ENCODE results near the gene SMPD1.
"Not testable (repeated sequence)": the region's sequence is repeated elsewhere in the genome, so short reads cannot be mapped to it uniquely, and the experiment has no call there.

The SMPD1 gene

DNA sequence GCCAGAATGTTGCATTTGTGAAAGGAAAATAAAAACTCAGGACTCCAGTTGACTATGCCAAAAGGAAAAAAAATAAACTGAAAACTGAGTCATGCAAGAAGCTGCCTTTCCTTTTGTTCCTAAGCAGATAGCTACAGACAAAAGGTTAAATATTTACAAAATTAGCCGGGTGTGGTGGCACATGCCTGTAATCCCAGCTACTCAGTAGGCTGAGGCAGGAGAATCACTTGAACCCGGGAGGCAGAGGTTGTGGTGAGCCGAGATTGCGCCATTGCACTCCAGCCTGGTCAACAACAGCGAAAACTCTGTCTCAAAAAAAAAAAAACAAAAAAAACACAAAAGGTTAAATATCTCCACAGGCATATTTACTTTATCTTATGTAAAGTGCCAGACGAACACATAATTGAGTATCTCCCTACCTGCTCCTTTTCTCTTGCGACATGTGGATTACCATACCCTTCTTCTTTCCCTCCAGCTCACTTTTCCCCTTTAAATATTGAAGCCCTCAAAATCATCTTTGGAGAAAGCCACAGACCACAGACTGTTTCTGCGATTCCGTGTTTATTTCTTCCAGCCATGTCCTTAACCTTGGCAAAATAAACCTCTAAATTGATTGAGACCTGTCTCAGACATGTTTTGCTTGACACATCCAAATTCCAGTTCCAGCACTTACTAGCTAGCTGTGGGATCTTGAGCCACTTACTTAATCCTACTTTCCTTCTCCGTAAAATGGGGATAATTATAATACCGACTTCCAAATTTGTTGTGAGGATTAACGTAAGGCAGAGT lies 2.3 kb upstream of the SMPD1 start:
- DNase-seq (ENCODE audit: low read depth, low spot score), result no peak
- H3K27ac ChIP-seq, result peak overlapping the region; percentile 4

DNA sequence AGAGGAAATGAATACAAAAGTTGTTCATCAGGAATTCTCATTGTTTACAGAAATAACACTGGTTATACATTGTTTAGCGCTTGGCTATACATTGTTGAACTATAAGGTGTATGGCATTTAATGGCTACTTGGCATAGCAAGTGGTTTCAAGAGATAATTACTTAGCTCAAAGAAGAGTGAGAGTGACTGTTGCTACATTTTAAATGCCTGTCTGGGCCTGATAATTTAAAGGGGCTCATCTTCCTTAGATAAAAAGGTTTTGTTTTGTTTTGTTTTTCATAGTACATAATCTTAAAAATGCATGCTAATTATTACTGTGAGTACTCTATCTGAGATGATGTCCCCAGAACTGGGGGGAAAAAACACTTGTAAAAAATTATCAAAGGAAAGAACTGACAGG lies 1.5 kb upstream of the SMPD1 start:
- no peak for DNase-seq (ENCODE audit: low read depth, low spot score)
- H3K27ac ChIP-seq, result no peak overlapping the region

- no peak for DNase-seq (ENCODE audit: low read depth, low spot score)
- peak overlapping the region; percentile 90 for H3K27ac ChIP-seq
Observed at GRCh38 chr11:6390718-6391469, 620 bp downstream of the SMPD1 start.

- no peak overlapping the region for H3K27ac ChIP-seq
- DNase-seq (ENCODE audit: low read depth, low spot score), result no peak
Observed at GRCh38 chr11:6391537-6392134, 1.4 kb downstream of the SMPD1 start.

- DNase-seq (ENCODE audit: low read depth, low spot score); H3K27ac ChIP-seq: not testable (repeated sequence)
Observed at GRCh38 chr11:6392251-6392650, 2.0 kb downstream of the SMPD1 start.

- DNase-seq (ENCODE audit: low read depth, low spot score), result no peak
- no peak overlapping the region for H3K27ac ChIP-seq
Observed at GRCh38 chr11:6393989-6394670, 3.9 kb downstream of the SMPD1 start.

- no peak for DNase-seq (ENCODE audit: low read depth, low spot score)
- no peak overlapping the region for H3K27ac ChIP-seq
Observed at GRCh38 chr11:6395470-6396060, 5.3 kb downstream of the SMPD1 start.

DNA sequence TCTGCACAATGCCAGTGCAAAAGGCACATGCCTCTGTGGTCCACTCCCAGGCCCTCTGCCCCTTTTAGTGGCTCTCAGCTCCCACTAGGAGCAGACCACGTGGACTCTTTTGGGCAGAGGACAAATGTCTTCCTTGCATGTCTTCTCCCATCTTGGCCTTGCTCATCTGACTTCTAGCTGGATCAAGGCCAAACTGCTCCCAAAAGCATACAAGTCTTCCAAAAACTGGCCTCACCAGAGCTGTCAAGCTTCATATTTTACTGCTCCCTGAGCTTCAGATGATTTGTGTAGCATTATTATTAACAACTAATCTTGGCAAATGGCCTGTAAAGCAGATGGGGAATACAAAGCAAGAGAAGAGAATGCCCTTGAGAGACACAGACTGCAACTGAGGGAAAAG lies 6.9 kb downstream of the SMPD1 start:
- H3K27ac ChIP-seq, result no peak overlapping the region
- no peak for DNase-seq (ENCODE audit: low read depth, low spot score)

DNA sequence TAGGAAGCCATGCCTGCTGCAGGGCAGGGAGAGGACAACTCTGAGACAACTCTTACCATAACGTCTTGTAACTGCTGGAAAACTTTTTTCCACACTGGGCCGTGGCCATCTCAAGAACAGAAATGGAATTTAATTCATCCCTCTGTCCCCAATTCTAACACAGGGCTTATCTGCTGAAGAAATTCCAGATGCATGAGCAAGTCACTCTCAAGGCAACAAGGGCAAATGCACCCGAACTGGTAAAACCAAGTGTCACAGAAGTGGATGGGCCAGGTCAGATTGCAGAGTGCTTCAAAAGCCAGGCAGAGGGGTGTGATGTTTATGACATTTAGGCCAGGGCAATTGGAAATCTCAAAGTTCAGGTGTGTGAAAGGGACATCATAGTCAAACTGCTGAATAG lies 7.4 kb downstream of the SMPD1 start:
- no peak overlapping the region for H3K27ac ChIP-seq
- no peak for DNase-seq (ENCODE audit: low read depth, low spot score)

- DNase-seq (ENCODE audit: low read depth, low spot score), result no peak
- H3K27ac ChIP-seq, result no peak overlapping the region
Observed at GRCh38 chr11:6400431-6401345, 10.4 kb downstream of the SMPD1 start.

DNA sequence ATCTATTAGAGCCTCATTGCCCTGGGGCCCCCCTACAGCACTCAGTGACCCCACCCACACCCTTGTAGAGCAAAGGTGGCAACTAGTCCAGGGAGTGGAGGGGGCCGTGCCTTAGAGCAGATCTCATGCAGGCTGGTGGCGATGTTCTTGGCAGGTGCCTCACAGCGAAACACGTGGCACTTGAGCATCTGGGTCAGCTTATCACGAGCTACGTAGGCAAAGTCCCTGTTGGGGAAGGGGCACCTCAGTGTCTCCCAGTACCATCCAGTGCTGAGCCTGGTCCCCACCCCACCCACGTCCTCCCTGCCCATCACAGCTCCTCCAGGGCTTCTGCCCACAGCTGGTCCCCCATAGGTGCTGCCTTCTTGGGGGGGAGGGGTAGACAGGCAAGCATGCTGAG lies 11.2 kb downstream of the SMPD1 start:
- H3K27ac ChIP-seq, result no peak overlapping the region
- DNase-seq (ENCODE audit: low read depth, low spot score), result no peak

- no peak for DNase-seq (ENCODE audit: low read depth, low spot score)
- no peak overlapping the region for H3K27ac ChIP-seq
Observed at GRCh38 chr11:6402061-6402470, 11.8 kb downstream of the SMPD1 start.

DNA sequence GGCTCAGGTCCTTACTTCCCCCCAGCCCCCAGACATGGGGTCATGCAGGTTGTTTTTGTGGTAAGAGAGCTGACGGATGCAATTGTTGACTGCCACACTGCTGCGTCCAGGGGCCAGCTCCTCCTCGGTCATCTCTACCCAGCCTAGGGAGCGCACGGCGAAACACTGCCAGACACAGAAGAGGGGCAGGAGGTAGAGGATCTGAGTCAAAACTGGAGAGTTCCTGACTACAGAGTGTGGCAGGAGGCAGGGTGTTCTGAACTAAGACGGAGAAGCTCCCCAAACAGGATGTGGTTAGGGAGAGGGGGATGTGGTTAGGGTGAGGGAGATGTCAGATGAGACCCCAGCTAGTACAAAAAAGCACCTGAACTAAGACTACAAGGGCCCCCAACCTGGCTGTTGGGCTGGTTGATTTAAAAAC lies 12.3 kb downstream of the SMPD1 start:
- no peak overlapping the region for H3K27ac ChIP-seq
- DNase-seq (ENCODE audit: low read depth, low spot score), result no peak

- H3K27ac ChIP-seq, result no peak overlapping the region
- DNase-seq (ENCODE audit: low read depth, low spot score), result no peak
Observed at GRCh38 chr11:6403539-6403938, 13.3 kb downstream of the SMPD1 start.

GRCh38 chr11:6404342-6405051 lies 14.2 kb downstream of the SMPD1 start:
- H3K27ac ChIP-seq, result no peak overlapping the region
- no peak for DNase-seq (ENCODE audit: low read depth, low spot score)

GRCh38 chr11:6405052-6405667 lies 14.9 kb downstream of the SMPD1 start:
- DNase-seq (ENCODE audit: low read depth, low spot score), result no peak
- no peak overlapping the region for H3K27ac ChIP-seq

DNA sequence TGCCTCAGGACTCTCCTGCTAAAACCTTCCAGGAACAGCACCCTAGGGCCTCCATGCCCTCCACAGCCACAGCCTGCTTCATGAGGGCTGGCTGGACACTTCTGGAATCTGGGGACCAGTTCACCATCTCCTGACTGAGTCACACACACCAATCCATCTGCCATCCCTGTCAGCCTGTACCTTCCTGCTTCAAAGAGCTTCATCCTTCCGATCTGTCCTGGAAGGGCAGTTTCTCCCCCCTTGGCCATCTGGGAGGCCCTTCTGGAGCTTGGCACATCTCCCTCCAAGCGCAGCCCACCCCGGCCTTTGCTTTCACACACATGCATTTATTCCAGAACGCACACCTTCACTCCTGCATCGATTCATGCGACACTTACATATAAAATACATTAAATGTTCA lies 15.6 kb downstream of the SMPD1 start:
- no peak overlapping the region for H3K27ac ChIP-seq
- no peak for DNase-seq (ENCODE audit: low read depth, low spot score)

DNA sequence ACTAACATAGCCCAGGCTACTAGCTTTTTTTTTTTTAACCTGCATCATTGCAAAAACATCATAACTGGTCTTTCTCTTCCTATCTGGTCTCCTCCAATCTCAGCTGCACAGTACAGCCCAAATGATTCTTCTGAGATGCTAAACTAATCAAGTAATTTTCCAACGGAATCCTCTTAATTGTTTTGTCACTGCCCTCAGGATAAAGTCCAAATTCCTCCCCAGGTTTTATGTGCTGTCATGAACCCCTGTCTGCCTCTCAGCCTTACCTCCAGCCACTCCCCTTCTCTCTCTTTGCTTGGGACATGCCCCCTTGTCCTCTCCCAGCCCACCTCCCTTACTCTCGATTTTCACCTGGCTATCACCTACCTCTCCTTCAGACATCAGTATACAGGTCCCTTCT lies 16.1 kb downstream of the SMPD1 start:
- no peak for DNase-seq (ENCODE audit: low read depth, low spot score)
- H3K27ac ChIP-seq, result no peak overlapping the region

Measured in epithelial cell of prostate (primary cell).